Esophagus (tissue), 2 donors: ENCODE measurements around the gene SMARCA2. TPM values are rescaled to one million over a fixed set of nuclear protein-coding genes. Genes with fewer than 3 reads are reported as not detected.

Experiments used
- H3K27ac ChIP-seq, 2 donors: one replicate each; pipeline ENCODE4 v1.5.1; 2013; ENCODE audit warnings: low read depth in 2 of 2, mild to moderate bottlenecking in 2 of 2, inconsistent platforms in 1 of 2, low read length in 1 of 2, moderate library complexity in 1 of 2
- H3K27me3 ChIP-seq, 2 donors: one replicate each; pipeline ENCODE4 v1.6.1; 2013; ENCODE audit warnings: low read length in 2 of 2, control low read depth in 1 of 2, mild to moderate bottlenecking in 1 of 2; ENCODE audit not compliant: insufficient read depth in 2 of 2, control insufficient read depth in 1 of 2
- H3K36me3 ChIP-seq, 2 donors: one replicate each; pipeline ENCODE4 v1.6.1; 2013; ENCODE audit warnings: low read length in 1 of 2; ENCODE audit not compliant: control insufficient read depth in 2 of 2, insufficient read depth in 2 of 2
- H3K4me1 ChIP-seq, 2 donors: one replicate each; pipeline ENCODE4 v1.6.1; 2013; ENCODE audit warnings: low read length in 1 of 2; ENCODE audit not compliant: control insufficient read depth in 2 of 2, insufficient read depth in 2 of 2
- H3K4me3 ChIP-seq, 2 donors: one replicate each; pipeline ENCODE4 v1.5.1; 2013; ENCODE audit warnings: low read length in 2 of 2, mild to moderate bottlenecking in 2 of 2, low read depth in 1 of 2, moderate library complexity in 1 of 2
- H3K9me3 ChIP-seq, 2 donors: one replicate each; pipeline ENCODE4 v1.6.1; 2013; ENCODE audit warnings: mild to moderate bottlenecking in 2 of 2, low read depth in 1 of 2, low read length in 1 of 2, moderate library complexity in 1 of 2; ENCODE audit not compliant: control insufficient read depth in 2 of 2, insufficient read depth in 1 of 2
- WGBS, 2 donors: extraction: QIAGEN DNeasy Blood & Tissue Kit; methylation state at CpG; one replicate each; pipeline ENCODE4 v1.1.7; 2013; 5-methylcytosine and 5-hydroxymethylcytosine counted together
- polyA plus RNA-seq, 2 donors: library from polyadenylated mRNA; stranded (reverse); fragments of 200-250 nt; gene quantifications; one replicate each; pipeline ENCODE4 v1.2.3, GENCODE V29; 2013
- donor health status: healthy with polysubstance abuse.
- donor health status: Bipolar disorder and iron deficiency.

Gene SMARCA2
- polyA plus RNA-seq, 2 donors, result 18.6 to 28.0 TPM

- Histone ChIP-seq H3K4me1 (peaks cover 0 to 5% of the 10 kb centered on the region in 2 donors), H3K27me3 (no peaks in the 10 kb centered on the region), H3K9me3 (no peaks in the 10 kb centered on the region), H3K4me3 (no peak overlapping the region), H3K27ac (no peak overlapping the region), H3K36me3 (no peaks in the 10 kb centered on the region)
- WGBS, 2 donors, result 69 to 79% methylated on average over 1 of the region's 1 CpG
Observed at GRCh38 chr9:1982074-1982473, 33.1 kb upstream of the SMARCA2 start.

- Histone ChIP-seq H3K4me3 (no peak overlapping the region), H3K9me3 (no peaks in the 10 kb centered on the region), H3K27me3 (no peaks in the 10 kb centered on the region)
Observed at GRCh38 chr9:1986341-1986740, 28.8 kb upstream of the SMARCA2 start.

GRCh38 chr9:1989500-1989899, 25.6 kb upstream of the SMARCA2 start:
- Histone ChIP-seq H3K4me3 (no peak overlapping the region), H3K36me3 (no peaks in the 10 kb centered on the region), H3K27me3 (no peaks in the 10 kb centered on the region), H3K27ac (no peak overlapping the region), H3K9me3 (no peaks in the 10 kb centered on the region), H3K4me1 (no peaks in the 10 kb centered on the region)
- 83 to 88% methylated on average over 2 of the region's 2 CpGs for WGBS, 2 donors

More at GRCh38 chr9:1986341-1986740, 28.8 kb upstream of the SMARCA2 start:
- no peak overlapping the region for H3K27ac ChIP-seq
- no peaks in the 10 kb centered on the region for H3K4me1 ChIP-seq
- no peaks in the 10 kb centered on the region for H3K36me3 ChIP-seq

- 78 to 89% methylated on average over 5 of the region's 5 CpGs for WGBS, 2 donors
- H3K27ac ChIP-seq, result no peak overlapping the region
- H3K36me3 ChIP-seq, result no peaks in the 10 kb centered on the region
- H3K4me1 ChIP-seq, result no peaks in the 10 kb centered on the region
- H3K27me3 ChIP-seq, result no peaks in the 10 kb centered on the region
- no peak overlapping the region for H3K4me3 ChIP-seq
- H3K9me3 ChIP-seq, result no peaks in the 10 kb centered on the region
Observed at GRCh38 chr9:1994180-1994579, 21.0 kb upstream of the SMARCA2 start.

GRCh38 chr9:1995084-1995483, 20.1 kb upstream of the SMARCA2 start:
- no peak overlapping the region for H3K4me3 ChIP-seq
- H3K27me3 ChIP-seq, result no peaks in the 10 kb centered on the region
- WGBS, 2 donors, result 88 to 91% methylated on average over 1 of the region's 1 CpG
- no peak overlapping the region for H3K27ac ChIP-seq
- H3K9me3 ChIP-seq, result no peaks in the 10 kb centered on the region
- H3K36me3 ChIP-seq, result no peaks in the 10 kb centered on the region
- H3K4me1 ChIP-seq, result no peaks in the 10 kb centered on the region

GRCh38 chr9:1996156-1996555, 19.0 kb upstream of the SMARCA2 start:
- Histone ChIP-seq H3K27me3 (no peaks in the 10 kb centered on the region), H3K4me3 (no peak overlapping the region), H3K36me3 (no peaks in the 10 kb centered on the region), H3K27ac (no peak overlapping the region), H3K4me1 (no peaks in the 10 kb centered on the region), H3K9me3 (no peaks in the 10 kb centered on the region)
- WGBS, 2 donors, result 89 to 91% methylated on average over 6 of the region's 6 CpGs

GRCh38 chr9:1997646-1998045, 17.5 kb upstream of the SMARCA2 start:
- H3K27ac ChIP-seq, result no peak overlapping the region
- H3K4me3 ChIP-seq, result no peak overlapping the region
- H3K4me1 ChIP-seq, result no peaks in the 10 kb centered on the region
- H3K27me3 ChIP-seq, result no peaks in the 10 kb centered on the region
- H3K36me3 ChIP-seq, result no peaks in the 10 kb centered on the region
- WGBS, 2 donors, result 74 to 80% methylated on average over 2 of the region's 2 CpGs
- H3K9me3 ChIP-seq, result no peaks in the 10 kb centered on the region

- 68 to 70% methylated on average over 2 of the region's 2 CpGs for WGBS, 2 donors
- Histone ChIP-seq H3K9me3 (no peaks in the 10 kb centered on the region), H3K4me3 (no peak overlapping the region), H3K27ac (no peak overlapping the region), H3K36me3 (no peaks in the 10 kb centered on the region), H3K27me3 (no peaks in the 10 kb centered on the region), H3K4me1 (no peaks in the 10 kb centered on the region)
Observed at GRCh38 chr9:1998111-1998510, 17.0 kb upstream of the SMARCA2 start.

- WGBS, 2 donors, result 95 to 96% methylated on average over 3 of the region's 3 CpGs
- H3K27me3 ChIP-seq, result no peaks in the 10 kb centered on the region
- H3K4me3 ChIP-seq, result no peak overlapping the region
- H3K9me3 ChIP-seq, result no peaks in the 10 kb centered on the region
- H3K4me1 ChIP-seq, result no peaks in the 10 kb centered on the region
- no peak overlapping the region for H3K27ac ChIP-seq
- H3K36me3 ChIP-seq, result no peaks in the 10 kb centered on the region
Observed at GRCh38 chr9:2000314-2000713, 14.8 kb upstream of the SMARCA2 start.

GRCh38 chr9:2008372-2008771, 6.8 kb upstream of the SMARCA2 start:
- Histone ChIP-seq H3K36me3 (no peaks in the 10 kb centered on the region), H3K27me3 (no peaks in the 10 kb centered on the region), H3K4me1 (no peaks in the 10 kb centered on the region), H3K27ac (no peak overlapping the region), H3K9me3 (no peaks in the 10 kb centered on the region), H3K4me3 (no peak overlapping the region)
- WGBS, 2 donors, result 93 to 96% methylated on average over 2 of the region's 2 CpGs
